ENCODE results near the gene IGF1R. TPM values are rescaled to one million over a fixed set of nuclear protein-coding genes. Genes with fewer than 3 reads are reported as not detected.

IGF1R gene
- total and polyA plus RNA-seq, 2 donors (not counting 3 experiments of a cell fraction or from before 2014, with no cell fraction given): 16.1 to 59.1 TPM

DNA sequence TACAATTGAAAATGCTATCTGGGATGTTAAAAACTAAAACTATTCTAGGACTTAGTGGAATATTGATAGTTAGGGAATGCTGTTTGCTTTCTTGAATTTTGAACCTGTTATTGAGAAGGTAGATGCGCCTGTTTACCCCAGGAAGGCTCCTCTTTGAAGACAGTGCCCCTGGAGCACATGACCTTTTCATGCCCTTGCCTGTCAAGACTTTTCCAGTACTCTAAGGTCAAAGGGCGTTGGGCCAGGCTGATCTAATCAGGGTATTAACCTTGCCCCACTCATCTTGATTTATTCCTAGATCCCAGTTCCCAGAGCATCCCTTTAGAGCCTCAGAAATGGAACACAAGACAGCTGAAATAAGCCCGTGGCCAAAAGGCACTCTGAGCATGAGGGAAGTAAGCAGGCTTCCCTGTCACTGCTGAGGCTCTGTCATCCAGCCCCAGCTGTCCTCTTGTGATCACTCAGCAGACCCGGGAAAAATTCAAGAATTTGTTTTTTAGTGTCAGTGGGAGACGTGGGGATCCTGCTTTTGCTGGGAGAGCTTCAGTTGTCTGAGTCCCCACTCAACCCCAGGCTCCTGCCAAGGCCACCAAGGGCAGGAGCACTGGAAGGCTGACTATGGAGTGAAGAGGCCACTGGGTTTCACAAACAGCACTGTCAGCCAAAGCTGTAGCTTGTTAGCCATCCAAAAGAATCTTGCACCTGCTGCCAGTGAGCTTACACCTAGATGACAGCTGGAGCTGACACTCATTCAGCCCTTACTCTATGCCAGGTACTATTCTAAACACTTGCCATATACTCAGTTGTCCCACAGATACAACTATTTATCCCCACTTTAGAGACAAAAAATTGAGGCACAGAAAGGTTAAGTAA lies 190.3 kb downstream of the IGF1R start:
- H3K4me2 ChIP-seq (ENCODE audit: insufficient read depth, low read length): no peak overlapping the region
- no peaks in the 10 kb centered on the region for H3K27me3 ChIP-seq (ENCODE audit: control insufficient read depth in 2 of 2, insufficient read depth in 2 of 2, low read length in 2 of 2)
- intact Hi-C loops (cut with micrococcal nuclease) (no loop called here), dilution Hi-C loops (cut with MboI; ENCODE audit: extremely low pct_ligation_motif_present, low sequenced_read_pairs) (no loop called here)
- no peak overlapping the region for H3K27ac ChIP-seq (ENCODE audit: insufficient read depth, low read depth, low read length)
- peaks cover under 1% of the 10 kb centered on the region for H3K4me1 ChIP-seq (ENCODE audit: control insufficient read depth, extremely low read depth, insufficient read depth, low read length)
- H3K4me3 ChIP-seq (replicated peaks in 1 of 3; ENCODE audit: insufficient read depth in 1 of 3, low read depth in 1 of 3, low read length in 3 of 3): no peak overlapping the region
- H3K9me3 ChIP-seq (replicated peaks; ENCODE audit: control insufficient read depth, insufficient read depth, low read length): no peaks in the 10 kb centered on the region
- no peak overlapping the region for H3K9ac ChIP-seq (replicated peaks; ENCODE audit: extremely low read depth, insufficient read depth, low read length)
- H3K9me1 ChIP-seq (replicated peaks; ENCODE audit: control insufficient read depth, extremely low read depth, insufficient read depth, low read length): no peaks in the 10 kb centered on the region
- H2AFZ ChIP-seq (ENCODE audit: low read depth, low read length): no peak overlapping the region
- no peak for DNase-seq (ENCODE audit: low read depth, low spot score)
- BruUV-seq (replicated peaks): no TSS peak
- ChIA-PET CTCF (interaction anchor here (1.9 kb wide), 1 partner anchor 13 kb away, joined by 4 read pairs; no protein-coding TSS in a partner anchor), POLR2A (no interaction called here)
- no peaks in the 10 kb centered on the region for H4K20me1 ChIP-seq (replicated peaks; ENCODE audit: control insufficient read depth, extremely low read depth, insufficient read depth, low read length)
- no peaks in the 10 kb centered on the region for H3K36me3 ChIP-seq (ENCODE audit: control insufficient read depth in 2 of 2, extremely low read depth in 1 of 2, insufficient read depth in 2 of 2, low read length in 2 of 2)
- FAIRE-seq: no peak
- H3K79me2 ChIP-seq (ENCODE audit: control insufficient read depth, insufficient read depth, low read length): no peaks in the 10 kb centered on the region
- TF ChIP-seq MYC (IDR thresholded peaks at IDR 0.05; ENCODE audit: low read depth, low read length) (no peak), POLR2AphosphoS5 (IDR thresholded peaks at IDR 0.05; ENCODE audit: insufficient read depth, low read depth, low read length) (no peak), GATA2 (IDR thresholded peaks at IDR 0.05; ENCODE audit: insufficient read depth, insufficient read length, low read depth, low read length) (no peak), JUN (IDR thresholded peaks at IDR 0.05; ENCODE audit: borderline replicate concordance, insufficient read depth, insufficient read length, low read depth) (no peak), FOS (IDR thresholded peaks at IDR 0.05; ENCODE audit: borderline replicate concordance, insufficient read depth, low read length) (no peak), POLR2A (IDR thresholded peaks at IDR 0.05; ENCODE audit: low read depth, low read length) (no peak)
- TF ChIP-seq, protein P1, sequence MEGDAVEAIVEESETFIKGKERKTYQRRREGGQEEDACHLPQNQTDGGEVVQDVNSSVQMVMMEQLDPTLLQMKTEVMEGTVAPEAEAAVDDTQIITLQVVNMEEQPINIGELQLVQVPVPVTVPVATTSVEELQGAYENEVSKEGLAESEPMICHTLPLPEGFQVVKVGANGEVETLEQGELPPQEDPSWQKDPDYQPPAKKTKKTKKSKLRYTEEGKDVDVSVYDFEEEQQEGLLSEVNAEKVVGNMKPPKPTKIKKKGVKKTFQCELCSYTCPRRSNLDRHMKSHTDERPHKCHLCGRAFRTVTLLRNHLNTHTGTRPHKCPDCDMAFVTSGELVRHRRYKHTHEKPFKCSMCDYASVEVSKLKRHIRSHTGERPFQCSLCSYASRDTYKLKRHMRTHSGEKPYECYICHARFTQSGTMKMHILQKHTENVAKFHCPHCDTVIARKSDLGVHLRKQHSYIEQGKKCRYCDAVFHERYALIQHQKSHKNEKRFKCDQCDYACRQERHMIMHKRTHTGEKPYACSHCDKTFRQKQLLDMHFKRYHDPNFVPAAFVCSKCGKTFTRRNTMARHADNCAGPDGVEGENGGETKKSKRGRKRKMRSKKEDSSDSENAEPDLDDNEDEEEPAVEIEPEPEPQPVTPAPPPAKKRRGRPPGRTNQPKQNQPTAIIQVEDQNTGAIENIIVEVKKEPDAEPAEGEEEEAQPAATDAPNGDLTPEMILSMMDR (IDR thresholded peaks at IDR 0.05; ENCODE audit: extremely low read depth in 1 of 2, insufficient read depth in 1 of 2, low read depth in 1 of 2, low read length in 2 of 2): no peak
- TF ChIP-seq, protein P2, sequence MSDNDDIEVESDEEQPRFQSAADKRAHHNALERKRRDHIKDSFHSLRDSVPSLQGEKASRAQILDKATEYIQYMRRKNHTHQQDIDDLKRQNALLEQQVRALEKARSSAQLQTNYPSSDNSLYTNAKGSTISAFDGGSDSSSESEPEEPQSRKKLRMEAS (IDR thresholded peaks at IDR 0.05; ENCODE audit: insufficient read depth, insufficient read length): no peak
